H1 (cell line): ENCODE measurements around the gene HMGN2. TPM values are rescaled to one million over a fixed set of nuclear protein-coding genes. Genes with fewer than 3 reads are reported as not detected.

Source experiments
- CTCF ChIA-PET: fragments of 300-600 bp; sonication (Branson Sonifier 250); formaldehyde crosslinking; loops from one replicate; lab custom pipeline; 2021; ENCODE audit not compliant: partially characterized antibody; lab: Charles Lee
- POLR2A ChIA-PET: fragments of 300-600 bp; sonication (Branson Sonifier 250); formaldehyde crosslinking; loops from one replicate; lab custom pipeline; 2021; ENCODE audit warnings: inconsistent platforms; ENCODE audit not compliant: partially characterized antibody; lab: Charles Lee
- DNase-seq, 2 experiments: peaks; one replicate each; pipeline versions ENCODE4 v3.0.0 to v3.0.0-alpha.2; 2010 to 2022; ENCODE audit warnings: low spot score in 2 of 2, low read depth in 1 of 2, mixed read lengths in 1 of 2
- FAIRE-seq: peaks from 2 replicates; lab custom pipeline; 2011; peaks lifted over from hg19 to GRCh38; lab: Jason Lieb, UNC
- H2AFZ ChIP-seq: 2 replicates; pipeline ENCODE4 v1.8.1; 2012; ENCODE audit warnings: low read length, inconsistent platforms
- H2AK5ac ChIP-seq: 2 replicates; pipeline ENCODE4 v1.6.1; 2013; ENCODE audit warnings: low read depth, low read length
- H2BK120ac ChIP-seq: replicated peaks from 2 replicates; pipeline ENCODE3; 2013; ENCODE audit warnings: low read depth, low read length, inconsistent platforms
- H2BK12ac ChIP-seq: 2 replicates; pipeline ENCODE4 v1.6.1; 2013; ENCODE audit warnings: low read depth, low read length
- H2BK15ac ChIP-seq: 2 replicates; pipeline ENCODE4 v1.6.1; 2013; ENCODE audit warnings: low read length
- H2BK20ac ChIP-seq: 2 replicates; pipeline ENCODE4 v1.6.1; 2013; ENCODE audit warnings: low read length
- H2BK5ac ChIP-seq: 2 replicates; pipeline ENCODE4 v1.6.1; 2013; ENCODE audit warnings: low read depth, low read length
- H3K14ac ChIP-seq: 2 replicates; pipeline ENCODE4 v1.6.1; 2013; ENCODE audit warnings: inconsistent platforms; ENCODE audit not compliant: insufficient read length
- H3K18ac ChIP-seq: 2 replicates; pipeline ENCODE4 v1.6.1; 2013; ENCODE audit warnings: low read length; ENCODE audit errors: extremely low read depth
- H3K23ac ChIP-seq: 2 replicates; pipeline ENCODE4 v1.6.1; 2013; ENCODE audit warnings: inconsistent platforms; ENCODE audit not compliant: insufficient read length
- H3K23me2 ChIP-seq: 2 replicates; pipeline ENCODE4 v1.6.1; 2013; ENCODE audit warnings: low read depth, low read length
- H3K27ac ChIP-seq: 2 replicates; pipeline ENCODE4 v1.6.1; 2011; ENCODE audit warnings: low read depth, low read length, inconsistent platforms
- H3K27me3 ChIP-seq, 4 experiments: replicated peaks in 1 of 4; 1 replicate in 1 of 4; 2 replicates in 3 of 4; pipeline versions ENCODE4 v1.6.1 to v1.8.1; 2011 to 2013; ENCODE audit warnings: low read length in 3 of 4, mild to moderate bottlenecking in 3 of 4, inconsistent platforms in 2 of 4, mixed read lengths in 2 of 4, moderate library complexity in 1 of 4; ENCODE audit not compliant: control insufficient read depth in 3 of 4, insufficient read depth in 3 of 4; ENCODE audit errors: extremely low read depth in 1 of 4
- H3K36me3 ChIP-seq, 4 experiments: 2 replicates each; pipeline versions ENCODE4 v1.6.1 to v1.8.1; 2011 to 2013; ENCODE audit warnings: mild to moderate bottlenecking in 4 of 4, low read length in 3 of 4, moderate library complexity in 2 of 4, control low read depth in 1 of 4, inconsistent platforms in 1 of 4; ENCODE audit not compliant: insufficient read depth in 4 of 4, control insufficient read depth in 2 of 4
- H3K4ac ChIP-seq: replicated peaks from 2 replicates; pipeline ENCODE3; 2013; ENCODE audit warnings: low read length, low read depth, mixed read lengths, inconsistent platforms; ENCODE audit not compliant: insufficient read length
- H3K4me1 ChIP-seq, 4 experiments: replicated peaks in 1 of 4; 1 replicate in 1 of 4; 2 replicates in 3 of 4; pipeline versions ENCODE4 v1.6.1 to v1.8.1; 2011 to 2013; ENCODE audit warnings: low read length in 3 of 4, inconsistent platforms in 2 of 4, mixed read lengths in 1 of 4; ENCODE audit not compliant: insufficient read depth in 4 of 4, control insufficient read depth in 3 of 4
- H3K4me2 ChIP-seq, 2 experiments: 2 replicates each; pipeline versions ENCODE4 v1.6.1 to v1.8.1; 2011 to 2013; ENCODE audit warnings: low read depth in 2 of 2, low read length in 2 of 2, control low read depth in 1 of 2, inconsistent platforms in 1 of 2, mild to moderate bottlenecking in 1 of 2; ENCODE audit not compliant: insufficient read depth in 1 of 2
- H3K4me3 ChIP-seq, 4 experiments: fragments of 200-600, 300-600 bp in 1 of 4; sonication (generic), shearing (Covaris generic), sonication (Bioruptor Twin) in 1 of 4; 2 replicates each; pipeline versions ENCODE4 v1.5.1 to v1.8.1; 2011 to 2016; ENCODE audit warnings: low read length in 4 of 4, low read depth in 3 of 4, control low read depth in 2 of 4, inconsistent platforms in 2 of 4, mild to moderate bottlenecking in 2 of 4, mixed read lengths in 1 of 4, moderate library complexity in 1 of 4; ENCODE audit not compliant: insufficient read depth in 2 of 4; ENCODE audit errors: extremely low read depth in 1 of 4
- H3K56ac ChIP-seq: replicated peaks from 2 replicates; pipeline ENCODE3; 2013; ENCODE audit warnings: low read depth, mild to moderate bottlenecking, mixed read lengths, low read length, inconsistent platforms; ENCODE audit not compliant: insufficient read length
- H3K79me1 ChIP-seq: 2 replicates; pipeline ENCODE4 v1.6.1; 2013; ENCODE audit warnings: low read depth, low read length, control low read depth
- H3K79me2 ChIP-seq, 2 experiments: 2 replicates each; pipeline versions ENCODE4 v1.6.1 to v1.8.1; 2012 to 2013; ENCODE audit warnings: low read length in 2 of 2, mild to moderate bottlenecking in 2 of 2, inconsistent platforms in 1 of 2; ENCODE audit not compliant: insufficient read depth in 2 of 2, control insufficient read depth in 1 of 2
- H3K9ac ChIP-seq, 4 experiments: replicated peaks in 1 of 4; 1 replicate in 1 of 4; 2 replicates in 3 of 4; pipeline versions ENCODE4 v1.6.1 to v1.8.1; 2011 to 2013; ENCODE audit warnings: low read depth in 3 of 4, low read length in 3 of 4, control low read depth in 2 of 4, mild to moderate bottlenecking in 2 of 4, moderate library complexity in 2 of 4, inconsistent platforms in 1 of 4; ENCODE audit errors: extremely low read depth in 1 of 4
- H3K9me3 ChIP-seq, 2 experiments: 2 replicates each; pipeline versions ENCODE4 v1.6.1 to v1.8.1; 2012 to 2013; ENCODE audit warnings: mild to moderate bottlenecking in 2 of 2, moderate library complexity in 2 of 2, control low read depth in 1 of 2, inconsistent platforms in 1 of 2, low read depth in 1 of 2, low read length in 1 of 2, mixed read lengths in 1 of 2; ENCODE audit not compliant: insufficient read depth in 2 of 2
- H4K20me1 ChIP-seq, 2 experiments: replicated peaks in 1 of 2; 2 replicates each; pipeline versions ENCODE3 to v1.8.1; 2011 to 2013; ENCODE audit warnings: inconsistent platforms in 2 of 2, low read length in 2 of 2, mild to moderate bottlenecking in 1 of 2; ENCODE audit not compliant: insufficient read depth in 2 of 2, control insufficient read depth in 1 of 2
- H4K5ac ChIP-seq: 2 replicates; pipeline ENCODE4 v1.6.1; 2013; ENCODE audit warnings: low read length, low read depth, mixed read lengths, inconsistent platforms; ENCODE audit not compliant: insufficient read length
- H4K8ac ChIP-seq: 2 replicates; pipeline ENCODE4 v1.8.0; 2013; ENCODE audit warnings: mild to moderate bottlenecking, moderate library complexity, low read length, inconsistent platforms; ENCODE audit not compliant: insufficient read depth; ENCODE audit errors: extremely low read depth
- H4K91ac ChIP-seq: replicated peaks from 2 replicates; pipeline ENCODE3; 2013; ENCODE audit warnings: low read length, mixed read lengths, inconsistent platforms; ENCODE audit not compliant: insufficient read length
- WGBS, 2 experiments: shearing (Covaris generic) in 1 of 2; methylation state at CpG; one replicate each; pipeline versions ENCODE4 v1.1.6 to v1.1.7; 2013 to 2015; ENCODE audit warnings: low lambda C conversion rate in 2 of 2, mixed read lengths in 2 of 2, inconsistent platforms in 1 of 2, low coverage in 1 of 2, missing lambda C conversion rate in 1 of 2; ENCODE audit not compliant: insufficient replicate concordance in 2 of 2, insufficient coverage in 1 of 2, insufficient read length in 1 of 2; ENCODE audit errors: extremely low coverage in 1 of 2, missing lambda C conversion rate in 1 of 2; 5-methylcytosine and 5-hydroxymethylcytosine counted together
- polyA plus RNA-seq, 7 experiments: library from polyadenylated mRNA; depleted of rRNA in 3 of 7; stranded (reverse) in 5 of 7; unstranded in 2 of 7; fragments of >200 nt in 5 of 7; fragments of 200-250 nt in 2 of 7; gene quantifications; 1 replicate in 5 of 7; 2 replicates in 1 of 7; 4 replicates in 1 of 7; pipeline versions ENCODE4 v1.2.1 to v1.2.3, GENCODE V29; 2011 to 2013; ENCODE audit warnings: missing spikeins in 2 of 7, mixed read lengths in 2 of 7
- total RNA-seq: library from RNA; stranded (reverse); fragmentation: NEBNext Ultra II Directional; extraction: Animal tissue kit (Norgen Biotek cat#: 25700); gene quantifications from 2 replicates; pipeline ENCODE4 v1.2.1, GENCODE V29; 2021

Gene HMGN2
- total and polyA plus RNA-seq, 2 of the 8 experiments (the other 6 are each of a cell fraction or from before 2014, with no cell fraction given), result 254 to 453 TPM

- DNase-seq (no peak), FAIRE-seq (no peak)
- Histone ChIP-seq H3K27me3 (no peaks in the 10 kb centered on the region; a peak in 1 of 7 replicates), H3K23ac (no peak overlapping the region), H3K4me3 (no peak overlapping the region), H4K20me1 (peaks cover 6 to 12% of the 10 kb centered on the region in 2 experiments), H3K27ac (no peak overlapping the region), H3K4me1 (peaks cover 2 to 8% (median 6%) of the 10 kb centered on the region in 4 experiments; a peak in 5 of 7 replicates), H3K36me3 (peaks cover 21 to 52% (median 34%) of the 10 kb centered on the region in 4 experiments), H3K23me2 (peaks cover 11% of the 10 kb centered on the region), H3K79me1 (no peaks in the 10 kb centered on the region; the same call in 1 of the 2 replicates), H2BK20ac (no peak overlapping the region), H2BK12ac (no peak overlapping the region), H3K4ac (no peak overlapping the region), H2BK5ac (no peak overlapping the region), H4K91ac (no peak overlapping the region), H3K56ac (no peak overlapping the region), H2BK15ac (no peak overlapping the region), H3K9ac (0 out of 7 replicates have a peak overlapping the region, but pooled peaks of 1 of the 4 experiments have one; percentile 33), H3K79me2 (peaks cover 5 to 15% of the 10 kb centered on the region in 2 experiments; a peak in 3 of 4 replicates), H2AK5ac (no peak overlapping the region), H3K14ac (no peak overlapping the region), H3K9me3 (no peaks in the 10 kb centered on the region), H4K8ac (no peak overlapping the region), H2BK120ac (no peak overlapping the region), H4K5ac (no peak overlapping the region), H3K18ac (no peak overlapping the region), H3K4me2 (no peak overlapping the region), H2AFZ (no peak overlapping the region)
- 92% methylated on average over 3 of the region's 3 CpGs; no CpG with 5 or more reads in 1 of the 2 experiments for WGBS, 2 experiments
- POLR2A ChIA-PET, result interaction anchor here (0.6 to 2.9 kb wide), 8 partner anchors 9 to 125 kb away, joined by 3 to 23 read pairs (median 5); no protein-coding TSS in a partner anchor
- CTCF ChIA-PET, result no interaction called here
Measured at GRCh38 chr1:26475989-26476388, 3.7 kb downstream of the HMGN2 start.
